K562 (cell line): ENCODE results near the gene NPAS3.

ENCODE experiments used
- EP300 ChIP-seq: IDR thresholded peaks from 2 replicates; pipeline ENCODE4 v1.6.1; 2012; ENCODE audit warnings: low read length, improper control_type of control experiment
- HDGF ChIP-seq: fragments of 450-650 bp; IDR thresholded peaks from 2 replicates; pipeline ENCODE4 v1.6.1; 2016
- HIVEP1 ChIP-seq: fragments of 250-450 bp; sonication (Bioruptor Pico); IDR thresholded peaks from 2 replicates; pipeline ENCODE4 v1.4.0; 2020; ENCODE audit warnings: mild to moderate bottlenecking
- POLR2AphosphoS5 ChIP-seq: IDR thresholded peaks from 2 replicates; pipeline ENCODE4 v1.6.1; 2011; ENCODE audit warnings: mild to moderate bottlenecking, low read depth, low read length, moderate library complexity; ENCODE audit not compliant: control insufficient read depth, insufficient read depth
- YY1 ChIP-seq, 3 experiments: IDR thresholded peaks; 2 replicates each; pipeline ENCODE4 v1.6.1; 2011; ENCODE audit warnings: low read length in 2 of 3, mild to moderate bottlenecking in 2 of 3, moderate library complexity in 2 of 3, borderline replicate concordance in 1 of 3, control low read depth in 1 of 3, low read depth in 1 of 3; ENCODE audit not compliant: insufficient read depth in 3 of 3, insufficient replicate concordance in 2 of 3, control insufficient read depth in 1 of 3, insufficient read length in 1 of 3; ENCODE audit errors: extremely low read depth in 1 of 3
- ZC3H11A ChIP-seq: IDR thresholded peaks from 2 replicates; pipeline ENCODE4 v1.6.1; 2012; ENCODE audit warnings: low read depth, low read length, improper control_type of control experiment
- ZSCAN29 ChIP-seq: fragments of 450-650 bp; IDR thresholded peaks from 2 replicates; pipeline ENCODE4 v1.6.1; 2017

GRCh38 chr14:33493266-33493665 lies 554.6 kb downstream of the NPAS3 start:
- TF ChIP-seq POLR2AphosphoS5: no peak
- no peak for TF ChIP-seq ZSCAN29
- TF ChIP-seq YY1 (IDR thresholded peaks at IDR 0.05; ENCODE audit: borderline replicate concordance in 1 of 3, control insufficient read depth in 1 of 3, extremely low read depth in 1 of 3, insufficient read depth in 3 of 3, insufficient read length in 1 of 3, insufficient replicate concordance in 2 of 3, low read depth in 1 of 3, low read length in 2 of 3): no peak
- no peak for TF ChIP-seq HDGF
- no peak for TF ChIP-seq EP300
- no peak for TF ChIP-seq HIVEP1 (CRISPR knock-in tag)
- TF ChIP-seq ZC3H11A: no peak
